Stomach (tissue), 4 donors: ENCODE results near the gene YWHAB.

ENCODE experiments used
- CTCF ChIP-seq, 7 experiments: fragments of 450-650 bp in 4 of 7; fragments of 200-600 bp in 3 of 7; sonication (generic) in 3 of 7; IDR thresholded peaks; one replicate each; pipeline ENCODE4 v1.5.1; 2016 to 2019; ENCODE audit warnings: antibody characterized with exemption in 7 of 7, control low read depth in 2 of 7, mild to moderate bottlenecking in 1 of 7
- POLR2A ChIP-seq, 4 donors: fragments of 450-650 bp; IDR thresholded peaks; one replicate each; pipeline ENCODE4 v1.6.1; 2016; ENCODE audit warnings: antibody characterized with exemption in 4 of 4, control low read depth in 2 of 4, mild to moderate bottlenecking in 1 of 4, moderate library complexity in 1 of 4
- POLR2AphosphoS5 ChIP-seq, 3 donors: sonication (generic); formaldehyde crosslinking; IDR thresholded peaks; one replicate each; pipeline ENCODE4 v1.6.1; 2016; ENCODE audit warnings: antibody characterized with exemption in 3 of 3

GRCh38 chr20:44936510-44936909, 51.0 kb downstream of the YWHAB start:
- TF ChIP-seq POLR2AphosphoS5 (IDR thresholded peaks at IDR 0.05) (no peak), CTCF (IDR thresholded peaks at IDR 0.05) (no peak), POLR2A (IDR thresholded peaks at IDR 0.05) (no peak)
